ENCODE data around the gene MYH11. TPM values are rescaled to one million over a fixed set of nuclear protein-coding genes. Genes with fewer than 3 reads are reported as not detected.
A peak's percentile ranks its signal among the peaks of the same experiment; 100 is the strongest.

Gene MYH11
- total RNA-seq, 1 experiment from 2014 or later, result 0.05 TPM

DNA sequence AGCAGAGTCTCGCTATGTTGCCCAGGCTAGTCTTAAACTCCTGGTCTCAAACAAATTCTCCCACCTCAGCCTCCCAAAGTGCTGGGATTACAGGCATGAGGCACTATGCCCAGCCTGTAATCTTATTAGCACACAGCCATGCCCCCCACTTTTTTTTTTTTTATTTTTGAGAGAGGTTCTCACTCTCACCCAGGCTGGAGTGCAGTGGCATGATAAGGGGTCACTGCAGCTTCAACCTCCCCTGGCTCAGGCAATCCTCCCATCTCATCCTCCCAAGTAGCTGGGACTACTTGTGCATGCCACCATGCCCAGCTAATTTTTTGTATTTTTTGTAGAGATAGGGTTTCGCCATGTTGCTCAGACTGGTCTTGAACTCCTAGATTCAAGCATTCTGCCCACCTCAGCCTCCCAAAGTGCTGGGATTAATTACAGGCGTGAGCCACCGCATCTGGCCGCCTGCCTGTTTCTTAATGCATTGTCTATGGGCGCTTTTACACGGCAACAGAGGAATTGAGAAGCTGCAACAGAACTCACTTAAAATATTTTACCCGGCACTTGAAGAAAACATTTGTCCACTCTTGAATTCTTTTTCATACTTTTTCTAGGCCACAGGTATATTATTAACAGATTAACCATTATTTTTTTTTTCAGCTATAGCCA, 40.4 kb upstream of the MYH11 start:
- CTCF ChIA-PET, result interaction anchor here (0.7 kb wide), 1 partner anchor 314 kb away, joined by 4 read pairs; no protein-coding TSS in a partner anchor
- Mint-ChIP-seq H3K9me3 (ENCODE audit: low read depth, unreplicated experiment) (no peaks in the 10 kb centered on the region), H3K4me1 (ENCODE audit: low read depth, unreplicated experiment) (peaks cover 19% of the 10 kb centered on the region), H3K27me3 (ENCODE audit: unreplicated experiment) (no peaks in the 10 kb centered on the region), H3K27ac (ENCODE audit: unreplicated experiment) (no peak overlapping the region), H3K4me3 (ENCODE audit: low read depth, unreplicated experiment) (no peak overlapping the region), H3K36me3 (ENCODE audit: insufficient read depth, unreplicated experiment) (no peaks in the 10 kb centered on the region)
- intact Hi-C loops (cut with micrococcal nuclease; ENCODE audit: unreplicated experiment), result no loop called here
- TF ChIP-seq, protein P1, sequence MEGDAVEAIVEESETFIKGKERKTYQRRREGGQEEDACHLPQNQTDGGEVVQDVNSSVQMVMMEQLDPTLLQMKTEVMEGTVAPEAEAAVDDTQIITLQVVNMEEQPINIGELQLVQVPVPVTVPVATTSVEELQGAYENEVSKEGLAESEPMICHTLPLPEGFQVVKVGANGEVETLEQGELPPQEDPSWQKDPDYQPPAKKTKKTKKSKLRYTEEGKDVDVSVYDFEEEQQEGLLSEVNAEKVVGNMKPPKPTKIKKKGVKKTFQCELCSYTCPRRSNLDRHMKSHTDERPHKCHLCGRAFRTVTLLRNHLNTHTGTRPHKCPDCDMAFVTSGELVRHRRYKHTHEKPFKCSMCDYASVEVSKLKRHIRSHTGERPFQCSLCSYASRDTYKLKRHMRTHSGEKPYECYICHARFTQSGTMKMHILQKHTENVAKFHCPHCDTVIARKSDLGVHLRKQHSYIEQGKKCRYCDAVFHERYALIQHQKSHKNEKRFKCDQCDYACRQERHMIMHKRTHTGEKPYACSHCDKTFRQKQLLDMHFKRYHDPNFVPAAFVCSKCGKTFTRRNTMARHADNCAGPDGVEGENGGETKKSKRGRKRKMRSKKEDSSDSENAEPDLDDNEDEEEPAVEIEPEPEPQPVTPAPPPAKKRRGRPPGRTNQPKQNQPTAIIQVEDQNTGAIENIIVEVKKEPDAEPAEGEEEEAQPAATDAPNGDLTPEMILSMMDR (IDR thresholded peaks at IDR 0.05; ENCODE audit: unreplicated experiment), result no peak
- no peak for DNase-seq
- BruUV-seq (replicated peaks), result no TSS peak

DNA sequence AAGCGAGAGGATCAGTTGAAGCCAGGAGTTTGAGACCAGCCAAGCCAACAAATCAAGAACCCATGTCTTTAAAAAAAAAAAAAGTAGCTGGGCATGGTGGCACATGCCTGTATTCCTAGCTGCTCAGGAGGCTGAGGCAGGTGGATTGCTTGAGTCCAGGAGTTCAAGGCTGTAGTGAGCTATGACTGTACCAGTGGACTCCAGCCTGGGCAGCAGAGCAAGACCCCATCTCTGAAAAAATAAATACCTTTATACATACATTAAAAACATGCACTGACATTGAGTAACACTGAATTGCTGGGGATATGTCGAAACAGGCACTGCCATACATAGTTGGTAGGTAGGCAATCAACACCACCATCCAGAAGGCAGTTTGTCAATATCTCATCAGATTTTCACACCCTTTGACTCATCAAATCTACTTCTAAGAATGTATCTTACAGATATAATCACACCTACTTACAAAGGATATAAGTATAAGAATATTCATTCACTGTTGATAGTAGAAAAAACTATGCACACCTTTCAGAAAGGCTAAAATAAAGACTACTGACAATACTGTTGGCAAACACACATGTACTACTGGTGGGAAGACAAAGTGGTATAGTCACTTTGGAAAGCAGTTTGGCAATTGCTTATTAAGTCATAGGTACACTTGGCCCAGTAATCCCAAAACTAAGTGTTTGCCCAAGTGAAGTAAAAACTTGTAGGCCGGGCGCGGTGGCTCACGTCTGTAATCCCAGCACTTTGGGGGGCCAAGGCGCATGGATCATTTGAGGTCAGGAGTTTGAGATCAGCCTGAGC, 37.9 kb upstream of the MYH11 start:
- H3K4me3 Mint-ChIP-seq (ENCODE audit: low read depth, unreplicated experiment), result no peak overlapping the region
- TF ChIP-seq, protein P1 (IDR thresholded peaks at IDR 0.05; ENCODE audit: unreplicated experiment), result no peak
- intact Hi-C loops (cut with micrococcal nuclease; ENCODE audit: unreplicated experiment), result no loop called here
- BruUV-seq (replicated peaks), result no TSS peak
- H3K27me3 Mint-ChIP-seq (ENCODE audit: unreplicated experiment), result no peaks in the 10 kb centered on the region
- no peak for DNase-seq
- H3K27ac Mint-ChIP-seq (ENCODE audit: unreplicated experiment), result no peak overlapping the region
- peaks cover 9% of the 10 kb centered on the region for H3K4me1 Mint-ChIP-seq (ENCODE audit: low read depth, unreplicated experiment)
- no peaks in the 10 kb centered on the region for H3K9me3 Mint-ChIP-seq (ENCODE audit: low read depth, unreplicated experiment)
- no peaks in the 10 kb centered on the region for H3K36me3 Mint-ChIP-seq (ENCODE audit: insufficient read depth, unreplicated experiment)
- CTCF ChIA-PET, result no interaction called here

DNA sequence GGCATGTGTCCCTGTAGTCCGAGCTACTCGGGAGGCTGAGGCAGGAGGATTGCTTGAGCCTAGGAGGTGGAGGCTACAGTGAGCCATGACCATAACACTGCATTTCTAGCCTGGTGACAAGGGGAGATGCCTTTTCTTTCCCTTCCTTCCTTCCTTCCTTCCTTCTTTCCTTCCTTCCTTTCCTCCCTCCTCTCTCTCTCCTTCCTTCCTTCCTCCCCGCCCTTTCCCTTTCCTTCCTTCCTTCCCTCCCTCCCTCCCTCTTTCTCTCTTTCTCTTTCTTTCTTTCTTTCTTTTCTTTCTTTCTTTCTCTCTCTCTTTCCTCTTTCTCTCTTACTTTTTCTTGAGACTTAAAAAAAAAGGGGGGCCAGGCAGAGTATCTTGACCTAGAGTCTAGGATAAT, 34.7 kb upstream of the MYH11 start:
- CTCF ChIA-PET, result no interaction called here
- TF ChIP-seq, protein P1 (IDR thresholded peaks at IDR 0.05; ENCODE audit: unreplicated experiment), result no peak
- no peaks in the 10 kb centered on the region for H3K27me3 Mint-ChIP-seq (ENCODE audit: unreplicated experiment)
- no peaks in the 10 kb centered on the region for H3K9me3 Mint-ChIP-seq (ENCODE audit: low read depth, unreplicated experiment)
- intact Hi-C loops (cut with micrococcal nuclease; ENCODE audit: unreplicated experiment), result no loop called here
- H3K27ac Mint-ChIP-seq (ENCODE audit: unreplicated experiment), result no peak overlapping the region
- H3K4me1 Mint-ChIP-seq (ENCODE audit: low read depth, unreplicated experiment), result peaks cover 10% of the 10 kb centered on the region
- H3K36me3 Mint-ChIP-seq (ENCODE audit: insufficient read depth, unreplicated experiment), result peaks cover 12% of the 10 kb centered on the region
- H3K4me3 Mint-ChIP-seq (ENCODE audit: low read depth, unreplicated experiment), result no peak overlapping the region
- BruUV-seq (replicated peaks), result no TSS peak
- DNase-seq, result no peak

DNA sequence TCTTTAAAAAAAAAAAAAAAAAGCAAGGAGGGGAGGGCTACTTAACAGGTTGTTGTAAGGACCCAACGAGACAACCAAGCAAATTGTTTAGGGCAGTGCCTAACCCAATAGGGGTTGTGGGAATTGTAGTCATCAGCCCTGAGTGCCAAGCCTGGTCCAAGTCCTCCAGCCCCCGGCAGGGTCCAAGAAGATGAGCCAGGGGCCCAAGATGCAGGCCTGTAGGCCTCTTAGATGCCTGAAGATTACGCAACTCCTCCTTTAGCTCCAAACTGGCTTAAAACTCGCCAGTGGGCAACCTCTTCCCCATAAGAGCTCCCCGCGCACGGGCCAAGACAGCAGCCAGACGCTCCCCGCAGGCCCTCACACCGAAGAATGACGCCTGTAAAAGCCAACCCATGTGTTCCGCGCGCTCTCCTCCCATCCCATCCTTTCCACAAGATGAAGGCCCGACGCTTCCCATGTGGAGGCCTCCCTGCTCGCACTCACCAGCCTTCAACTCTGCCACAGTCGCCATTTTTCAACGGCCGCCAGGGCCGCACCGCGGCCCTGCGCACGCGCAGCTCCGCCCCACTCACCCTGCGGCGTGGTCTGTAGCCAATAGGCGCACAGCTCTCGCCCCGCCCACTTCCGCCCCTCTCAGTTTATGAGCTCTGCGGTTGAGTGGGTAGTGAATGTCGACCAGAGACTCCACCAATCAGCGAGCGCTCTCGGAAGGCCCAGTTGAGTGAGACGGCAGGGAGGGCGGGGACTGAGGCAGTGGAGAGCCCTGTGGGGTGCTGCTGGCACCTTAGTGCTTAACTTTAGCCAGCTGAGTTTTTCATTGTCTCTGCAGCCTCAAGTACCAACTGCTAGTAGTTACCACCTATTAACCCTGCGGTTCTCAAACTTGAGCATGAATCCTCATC, 31.5 kb upstream of the MYH11 start, which contains the start of gene CEP20:
CEP20 (minus strand) TSS at position 532 of the 905 bp plus-strand sequence; CDS start at position 514, 18 bp downstream.
- Mint-ChIP-seq H3K4me3 (ENCODE audit: low read depth, unreplicated experiment) (peak within 1 kb of the TSS; percentile 82), H3K36me3 (ENCODE audit: insufficient read depth, unreplicated experiment) (peaks cover 22% of the 10 kb centered on the region), H3K27me3 (ENCODE audit: unreplicated experiment) (no peaks in the 10 kb centered on the region), H3K9me3 (ENCODE audit: low read depth, unreplicated experiment) (no peaks in the 10 kb centered on the region), H3K27ac (ENCODE audit: unreplicated experiment) (peak within 1 kb of the TSS; percentile 65), H3K4me1 (ENCODE audit: low read depth, unreplicated experiment) (peaks cover 21% of the 10 kb centered on the region)
- DNase-seq, result peak; percentile 100
- intact Hi-C loops (cut with micrococcal nuclease; ENCODE audit: unreplicated experiment), result loop anchor here (5.0 to 10.0 kb wide), 4 partner anchors 44 to 136 kb away; partner anchors contain the start of gene ABCC1
- CTCF ChIA-PET, result interaction anchor here (0.5 to 1.6 kb wide), 10 partner anchors 9 to 240 kb away, joined by 3 to 10 read pairs (median 4); partner anchors contain the start of gene MYH11
- TSS peak; percentile 70 for BruUV-seq (replicated peaks)
- TF ChIP-seq, protein P1 (IDR thresholded peaks at IDR 0.05; ENCODE audit: unreplicated experiment), result no peak

Measured in Calu3 (cell line).